Measurements from ENCODE around the gene TBC1D22A. TPM values are rescaled to one million over a fixed set of nuclear protein-coding genes. Genes with fewer than 3 reads are reported as not detected.

Gene TBC1D22A
- total RNA-seq, 1 experiment from 2014 or later, result 20.9 TPM

DNA sequence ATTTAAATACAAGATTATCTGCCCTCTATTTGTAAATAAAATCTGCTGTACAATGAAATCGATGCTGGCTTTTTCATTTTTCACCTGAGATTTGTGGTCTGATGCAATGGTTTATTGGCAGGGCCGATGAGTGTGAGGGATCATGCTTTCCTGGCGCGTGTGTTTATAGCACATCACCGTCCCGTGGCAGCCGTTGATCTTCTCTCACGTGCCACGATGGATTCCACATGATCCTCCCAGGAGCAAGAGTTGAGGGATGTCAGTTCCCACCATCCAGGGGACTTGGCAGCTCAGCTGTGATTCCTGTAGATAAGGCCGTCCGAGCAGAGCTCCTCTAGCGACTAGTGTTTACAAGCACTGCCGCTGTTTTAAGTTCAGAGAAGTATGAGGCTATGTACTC lies 213.7 kb downstream of the TBC1D22A start:
- DNase-seq (ENCODE audit: low read depth, low spot score) (no peak), ATAC-seq (no peak)
- no peaks in the 10 kb centered on the region for H3K9me3 ChIP-seq (ENCODE audit: control insufficient read depth in 1 of 2, insufficient read depth in 1 of 2, low read depth in 1 of 2, low read length in 2 of 2)
- H3K9me2 ChIP-seq (ENCODE audit: insufficient read depth), result no peaks in the 10 kb centered on the region
- no peak overlapping the region for H3K4me2 ChIP-seq (ENCODE audit: low read length)
- no peak for TF ChIP-seq CEBPB (IDR thresholded peaks at IDR 0.05; ENCODE audit: low read depth)
- TF ChIP-seq, protein P1, sequence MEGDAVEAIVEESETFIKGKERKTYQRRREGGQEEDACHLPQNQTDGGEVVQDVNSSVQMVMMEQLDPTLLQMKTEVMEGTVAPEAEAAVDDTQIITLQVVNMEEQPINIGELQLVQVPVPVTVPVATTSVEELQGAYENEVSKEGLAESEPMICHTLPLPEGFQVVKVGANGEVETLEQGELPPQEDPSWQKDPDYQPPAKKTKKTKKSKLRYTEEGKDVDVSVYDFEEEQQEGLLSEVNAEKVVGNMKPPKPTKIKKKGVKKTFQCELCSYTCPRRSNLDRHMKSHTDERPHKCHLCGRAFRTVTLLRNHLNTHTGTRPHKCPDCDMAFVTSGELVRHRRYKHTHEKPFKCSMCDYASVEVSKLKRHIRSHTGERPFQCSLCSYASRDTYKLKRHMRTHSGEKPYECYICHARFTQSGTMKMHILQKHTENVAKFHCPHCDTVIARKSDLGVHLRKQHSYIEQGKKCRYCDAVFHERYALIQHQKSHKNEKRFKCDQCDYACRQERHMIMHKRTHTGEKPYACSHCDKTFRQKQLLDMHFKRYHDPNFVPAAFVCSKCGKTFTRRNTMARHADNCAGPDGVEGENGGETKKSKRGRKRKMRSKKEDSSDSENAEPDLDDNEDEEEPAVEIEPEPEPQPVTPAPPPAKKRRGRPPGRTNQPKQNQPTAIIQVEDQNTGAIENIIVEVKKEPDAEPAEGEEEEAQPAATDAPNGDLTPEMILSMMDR (IDR thresholded peaks at IDR 0.05 in 2 of 3, conservative IDR thresholded peaks at IDR 0.05 in 1 of 3; ENCODE audit: borderline replicate concordance in 1 of 3, insufficient read depth in 1 of 3, low read depth in 2 of 3, low read length in 2 of 3), result no peak
- TF ChIP-seq, protein P2, sequence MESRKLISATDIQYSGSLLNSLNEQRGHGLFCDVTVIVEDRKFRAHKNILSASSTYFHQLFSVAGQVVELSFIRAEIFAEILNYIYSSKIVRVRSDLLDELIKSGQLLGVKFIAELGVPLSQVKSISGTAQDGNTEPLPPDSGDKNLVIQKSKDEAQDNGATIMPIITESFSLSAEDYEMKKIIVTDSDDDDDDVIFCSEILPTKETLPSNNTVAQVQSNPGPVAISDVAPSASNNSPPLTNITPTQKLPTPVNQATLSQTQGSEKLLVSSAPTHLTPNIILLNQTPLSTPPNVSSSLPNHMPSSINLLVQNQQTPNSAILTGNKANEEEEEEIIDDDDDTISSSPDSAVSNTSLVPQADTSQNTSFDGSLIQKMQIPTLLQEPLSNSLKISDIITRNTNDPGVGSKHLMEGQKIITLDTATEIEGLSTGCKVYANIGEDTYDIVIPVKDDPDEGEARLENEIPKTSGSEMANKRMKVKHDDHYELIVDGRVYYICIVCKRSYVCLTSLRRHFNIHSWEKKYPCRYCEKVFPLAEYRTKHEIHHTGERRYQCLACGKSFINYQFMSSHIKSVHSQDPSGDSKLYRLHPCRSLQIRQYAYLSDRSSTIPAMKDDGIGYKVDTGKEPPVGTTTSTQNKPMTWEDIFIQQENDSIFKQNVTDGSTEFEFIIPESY (IDR thresholded peaks at IDR 0.05; ENCODE audit: extremely low read depth, insufficient replicate concordance, low read length), result no peak
- no peak for TF ChIP-seq SP1 (IDR thresholded peaks at IDR 0.05; ENCODE audit: low read depth)
- no peak for TF ChIP-seq EZH2phosphoT487 (IDR thresholded peaks at IDR 0.05; ENCODE audit: borderline replicate concordance)
- TF ChIP-seq, protein P3, sequence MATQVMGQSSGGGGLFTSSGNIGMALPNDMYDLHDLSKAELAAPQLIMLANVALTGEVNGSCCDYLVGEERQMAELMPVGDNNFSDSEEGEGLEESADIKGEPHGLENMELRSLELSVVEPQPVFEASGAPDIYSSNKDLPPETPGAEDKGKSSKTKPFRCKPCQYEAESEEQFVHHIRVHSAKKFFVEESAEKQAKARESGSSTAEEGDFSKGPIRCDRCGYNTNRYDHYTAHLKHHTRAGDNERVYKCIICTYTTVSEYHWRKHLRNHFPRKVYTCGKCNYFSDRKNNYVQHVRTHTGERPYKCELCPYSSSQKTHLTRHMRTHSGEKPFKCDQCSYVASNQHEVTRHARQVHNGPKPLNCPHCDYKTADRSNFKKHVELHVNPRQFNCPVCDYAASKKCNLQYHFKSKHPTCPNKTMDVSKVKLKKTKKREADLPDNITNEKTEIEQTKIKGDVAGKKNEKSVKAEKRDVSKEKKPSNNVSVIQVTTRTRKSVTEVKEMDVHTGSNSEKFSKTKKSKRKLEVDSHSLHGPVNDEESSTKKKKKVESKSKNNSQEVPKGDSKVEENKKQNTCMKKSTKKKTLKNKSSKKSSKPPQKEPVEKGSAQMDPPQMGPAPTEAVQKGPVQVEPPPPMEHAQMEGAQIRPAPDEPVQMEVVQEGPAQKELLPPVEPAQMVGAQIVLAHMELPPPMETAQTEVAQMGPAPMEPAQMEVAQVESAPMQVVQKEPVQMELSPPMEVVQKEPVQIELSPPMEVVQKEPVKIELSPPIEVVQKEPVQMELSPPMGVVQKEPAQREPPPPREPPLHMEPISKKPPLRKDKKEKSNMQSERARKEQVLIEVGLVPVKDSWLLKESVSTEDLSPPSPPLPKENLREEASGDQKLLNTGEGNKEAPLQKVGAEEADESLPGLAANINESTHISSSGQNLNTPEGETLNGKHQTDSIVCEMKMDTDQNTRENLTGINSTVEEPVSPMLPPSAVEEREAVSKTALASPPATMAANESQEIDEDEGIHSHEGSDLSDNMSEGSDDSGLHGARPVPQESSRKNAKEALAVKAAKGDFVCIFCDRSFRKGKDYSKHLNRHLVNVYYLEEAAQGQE (IDR thresholded peaks at IDR 0.05; ENCODE audit: low read depth), result no peak
- no peak for TF ChIP-seq ZFX (IDR thresholded peaks at IDR 0.05)
- no peak for TF ChIP-seq JUND (IDR thresholded peaks at IDR 0.05)
- TF ChIP-seq POLR2A (IDR thresholded peaks at IDR 0.05; ENCODE audit: borderline replicate concordance, extremely low read depth, insufficient read depth, insufficient read length), result no peak
- no peak for TF ChIP-seq CBX3 (IDR thresholded peaks at IDR 0.05; ENCODE audit: low read depth)
- no peak for TF ChIP-seq SRF (IDR thresholded peaks at IDR 0.05; ENCODE audit: low read depth)
- TF ChIP-seq YY1 (IDR thresholded peaks at IDR 0.05; ENCODE audit: extremely low read depth, insufficient replicate concordance, low read depth, low read length), result no peak
- TF ChIP-seq ELF1 (IDR thresholded peaks at IDR 0.05; ENCODE audit: borderline replicate concordance, low read depth), result no peak
- TF ChIP-seq POLR2AphosphoS5 (IDR thresholded peaks at IDR 0.05; ENCODE audit: low read depth, low read length), result no peak
- no peak for TF ChIP-seq EGR1 (IDR thresholded peaks at IDR 0.05; ENCODE audit: low read depth)
- TF ChIP-seq, protein P4, sequence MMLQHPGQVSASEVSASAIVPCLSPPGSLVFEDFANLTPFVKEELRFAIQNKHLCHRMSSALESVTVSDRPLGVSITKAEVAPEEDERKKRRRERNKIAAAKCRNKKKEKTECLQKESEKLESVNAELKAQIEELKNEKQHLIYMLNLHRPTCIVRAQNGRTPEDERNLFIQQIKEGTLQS (IDR thresholded peaks at IDR 0.05), result no peak
- no peak for TF ChIP-seq SIN3A (IDR thresholded peaks at IDR 0.05; ENCODE audit: low read depth)
- no peak overlapping the region for H3K27ac ChIP-seq (ENCODE audit: low read depth, low read length)
- intact Hi-C loops (cut with micrococcal nuclease), result no loop called here
- H3K9ac ChIP-seq (ENCODE audit: low read length), result no peak overlapping the region
- no peaks in the 10 kb centered on the region for H3K79me2 ChIP-seq (ENCODE audit: insufficient read depth, low read length)
- H3K4me1 ChIP-seq (ENCODE audit: control insufficient read depth in 1 of 2, insufficient read depth in 2 of 2, low read length in 2 of 2), result peaks cover 5 to 9% of the 10 kb centered on the region in 2 experiments; a peak in 1 of 4 replicates
- CTCF ChIA-PET, result no interaction called here
- no TSS peak for BruUV-seq (replicated peaks)
- POLR2A ChIA-PET, result no interaction called here
- no peak overlapping the region for H2AFZ ChIP-seq (ENCODE audit: low read depth, low read length, poor library complexity, severe bottlenecking)
- H3K4me3 ChIP-seq (replicated peaks in 1 of 2; ENCODE audit: low read depth in 1 of 2, low read length in 2 of 2), result no peak overlapping the region
- H3K27me3 ChIP-seq (ENCODE audit: insufficient read depth, low read length), result no peaks in the 10 kb centered on the region
- H3K36me3 ChIP-seq (ENCODE audit: control insufficient read depth in 1 of 2, insufficient read depth in 2 of 2, low read length in 2 of 2), result no peaks in the 10 kb centered on the region
- RAD21 ChIA-PET (ENCODE audit: low non-redundant PET in 1 of 2, low total read pairs in 2 of 2, uncharacterized antibody in 2 of 2, unreplicated experiment in 2 of 2), result no interaction called here
- H4K20me1 ChIP-seq (ENCODE audit: insufficient read depth), result no peaks in the 10 kb centered on the region
